OCI-LY7 (cell line): ENCODE results near the gene DNAL1.
"Not testable (repeated sequence)": the region's sequence is repeated elsewhere in the genome, so short reads cannot be mapped to it uniquely, and the experiment has no call there.

Experiments used
- EZH2phosphoT487 ChIP-seq: fragments of 200-600 bp; sonication (generic); IDR thresholded peaks from 2 replicates; pipeline ENCODE4 v1.6.1; 2018; ENCODE audit warnings: low read depth, borderline replicate concordance, mild to moderate bottlenecking, mixed run types, antibody characterized with exemption, low read length, moderate library complexity, mixed read lengths
- TF ChIP-seq, protein P1 (sequence below): fragments of 200-600 bp; sonication (generic); conservative IDR thresholded peaks from 2 replicates; pipeline ENCODE4 v1.5.1; 2014; ENCODE audit warnings: mild to moderate bottlenecking, antibody characterized with exemption, low read length, moderate library complexity, mixed read lengths

DNA sequence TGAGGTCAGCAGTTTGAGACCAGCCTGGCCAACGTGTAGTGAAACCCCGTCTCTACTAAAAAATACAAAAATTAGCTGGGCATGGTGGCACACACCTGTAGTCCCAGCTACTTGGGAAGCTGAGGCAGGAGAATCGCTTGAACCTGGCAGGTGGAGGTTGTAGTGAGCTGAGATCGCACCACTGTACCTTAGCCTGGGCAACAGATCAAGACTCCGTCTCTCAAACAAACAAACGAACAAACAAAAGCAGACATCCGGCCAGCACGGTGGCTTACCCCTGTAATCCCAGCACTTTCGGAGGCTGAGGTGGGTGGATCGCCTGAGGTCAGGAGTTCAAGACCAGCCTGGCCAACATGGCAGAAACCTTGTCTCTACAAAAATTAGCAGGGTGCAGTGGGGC, 8.4 kb upstream of the DNAL1 start:
- TF ChIP-seq, protein P1, sequence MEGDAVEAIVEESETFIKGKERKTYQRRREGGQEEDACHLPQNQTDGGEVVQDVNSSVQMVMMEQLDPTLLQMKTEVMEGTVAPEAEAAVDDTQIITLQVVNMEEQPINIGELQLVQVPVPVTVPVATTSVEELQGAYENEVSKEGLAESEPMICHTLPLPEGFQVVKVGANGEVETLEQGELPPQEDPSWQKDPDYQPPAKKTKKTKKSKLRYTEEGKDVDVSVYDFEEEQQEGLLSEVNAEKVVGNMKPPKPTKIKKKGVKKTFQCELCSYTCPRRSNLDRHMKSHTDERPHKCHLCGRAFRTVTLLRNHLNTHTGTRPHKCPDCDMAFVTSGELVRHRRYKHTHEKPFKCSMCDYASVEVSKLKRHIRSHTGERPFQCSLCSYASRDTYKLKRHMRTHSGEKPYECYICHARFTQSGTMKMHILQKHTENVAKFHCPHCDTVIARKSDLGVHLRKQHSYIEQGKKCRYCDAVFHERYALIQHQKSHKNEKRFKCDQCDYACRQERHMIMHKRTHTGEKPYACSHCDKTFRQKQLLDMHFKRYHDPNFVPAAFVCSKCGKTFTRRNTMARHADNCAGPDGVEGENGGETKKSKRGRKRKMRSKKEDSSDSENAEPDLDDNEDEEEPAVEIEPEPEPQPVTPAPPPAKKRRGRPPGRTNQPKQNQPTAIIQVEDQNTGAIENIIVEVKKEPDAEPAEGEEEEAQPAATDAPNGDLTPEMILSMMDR: not testable (repeated sequence)
- not testable (repeated sequence) for TF ChIP-seq EZH2phosphoT487
